K562 (cell line): ENCODE data around the gene DMAC2L. TPM values are rescaled to one million over a fixed set of nuclear protein-coding genes. Genes with fewer than 3 reads are reported as not detected.
A peak's percentile ranks its signal among the peaks of the same experiment; 100 is the strongest.

Experiments used
- AFF4 ChIP-seq: sonication (generic); formaldehyde crosslinking; IDR thresholded peaks from 2 replicates; pipeline ENCODE4 v1.8.0; 2023; ENCODE audit warnings: mild to moderate bottlenecking, missing genetic modification reagents
- ARID1B ChIP-seq: fragments of 450-650 bp; IDR thresholded peaks from 2 replicates; pipeline ENCODE4 v1.6.1; 2016; ENCODE audit warnings: antibody characterized with exemption, mild to moderate bottlenecking, inconsistent platforms
- C11orf30 ChIP-seq: fragments of 450-650 bp; IDR thresholded peaks from 2 replicates; pipeline ENCODE4 v1.6.1; 2016; ENCODE audit warnings: low read depth, mild to moderate bottlenecking
- CBFA2T3 ChIP-seq: fragments of 450-650 bp; IDR thresholded peaks from 2 replicates; pipeline ENCODE4 v1.6.1; 2017
- CHD7 ChIP-seq: fragments of 200-600 bp; sonication (generic); IDR thresholded peaks from one replicate; pipeline ENCODE4 v1.6.1; 2012; ENCODE audit warnings: mild to moderate bottlenecking, low read depth, low read length, inconsistent platforms
- CXXC5 ChIP-seq: fragments of 250-450 bp; sonication (Bioruptor Pico); IDR thresholded peaks from 2 replicates; pipeline ENCODE4 v1.8.0; 2022; ENCODE audit warnings: inconsistent platforms, mild to moderate bottlenecking, moderate library complexity
- FOXA3 ChIP-seq, 2 experiments: fragments of 450-650 bp in 1 of 2; sonication (generic) in 1 of 2; formaldehyde crosslinking; IDR thresholded peaks in 1 of 2; conservative IDR thresholded peaks in 1 of 2; 2 replicates each; pipeline versions ENCODE4 v1.4.0 to v1.8.0; 2020 to 2022; ENCODE audit warnings: mild to moderate bottlenecking in 2 of 2, missing genetic modification reagents in 1 of 2
- GATA2 ChIP-seq: sonication (generic); formaldehyde crosslinking; IDR thresholded peaks from 2 replicates; pipeline ENCODE4 v1.4.0; 2020; ENCODE audit warnings: mild to moderate bottlenecking, missing genetic modification reagents
- MAFF ChIP-seq: IDR thresholded peaks from 2 replicates; pipeline ENCODE4 v1.6.1; 2012; ENCODE audit warnings: low read length, improper control_type of control experiment
- SMAD1 ChIP-seq: fragments of 150-350 bp; IDR thresholded peaks from 2 replicates; pipeline ENCODE4 v1.6.1; 2014; ENCODE audit warnings: low read length, low read depth; ENCODE audit not compliant: partially characterized antibody
- SMARCA4 ChIP-seq: fragments of 450-650 bp; IDR thresholded peaks from 2 replicates; pipeline ENCODE4 v1.6.1; 2016
- XRCC3 ChIP-seq: fragments of 450-650 bp; IDR thresholded peaks from 2 replicates; pipeline ENCODE4 v1.6.1; 2017; ENCODE audit warnings: mild to moderate bottlenecking, moderate library complexity
- ZNF24 ChIP-seq: fragments of 450-650 bp; IDR thresholded peaks from 2 replicates; pipeline ENCODE4 v1.6.1; 2016
- polyA plus RNA-seq, 8 experiments: library from polyadenylated mRNA; depleted of rRNA in 4 of 8; stranded (reverse) in 5 of 8; unstranded in 3 of 8; fragments of >200 nt; fragmentation: Nextera tagmentation in 2 of 8; fragmentation: Illumina TruSeq in 1 of 8; extraction: Ambion mirVana in 2 of 8; extraction: Trizol in 1 of 8; gene quantifications; 2 replicates each; pipeline versions ENCODE4 v1.2.1 to v1.2.3, GENCODE V29; 2011 to 2014; ENCODE audit warnings: inconsistent platforms in 1 of 8, missing spikeins in 1 of 8
- total RNA-seq, 7 experiments: library from RNA; depleted of rRNA in 6 of 7; stranded (reverse); fragments of >200 nt in 6 of 7; fragmentation: Illumina TruSeq in 2 of 7; extraction: Trizol in 2 of 7; gene quantifications; 2 replicates each; pipeline versions ENCODE4 v1.2.1 to v1.2.3, GENCODE V29; 2011 to 2021; ENCODE audit warnings: low replicate concordance in 1 of 7

DMAC2L gene
- total and polyA plus RNA-seq, 9 of the 15 experiments (the other 6 are each of a cell fraction or from before 2014, with no cell fraction given): 4.0 to 37.2 (median 9.3) TPM

DNA sequence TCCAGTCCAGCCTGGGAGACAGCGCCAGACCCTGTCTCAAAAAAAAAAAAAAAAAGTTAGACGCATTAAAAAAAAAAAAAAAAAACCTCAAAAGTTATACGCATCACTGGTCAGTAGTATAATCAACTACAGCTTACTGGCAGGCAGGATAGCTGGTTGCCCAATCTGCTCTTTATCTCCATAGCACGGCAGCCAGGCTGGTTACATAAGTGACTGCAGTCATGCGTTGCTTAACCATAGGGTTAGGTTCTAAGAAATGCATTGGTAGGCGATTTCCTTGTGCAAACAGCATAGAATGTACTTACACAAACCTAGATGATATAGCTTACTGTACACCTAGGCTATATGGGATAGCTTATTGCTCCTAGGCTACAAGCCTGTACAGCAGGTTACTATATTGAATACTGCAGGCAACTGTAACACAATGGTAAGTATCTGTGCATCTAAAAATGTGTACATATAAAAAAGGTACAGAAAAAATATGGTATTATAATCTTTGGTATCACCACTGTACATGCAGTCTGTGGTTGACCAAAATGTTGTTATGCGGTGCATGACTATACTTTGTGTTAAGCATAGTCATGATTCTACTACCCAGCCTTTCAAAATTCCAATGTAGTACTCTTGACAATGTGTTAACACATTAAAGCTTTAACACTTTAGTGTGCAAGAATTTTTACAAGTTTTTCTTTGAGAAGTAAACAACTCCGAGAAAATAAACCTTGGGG, 8.2 kb upstream of the DMAC2L start (continued):
- no peak for TF ChIP-seq AFF4
- TF ChIP-seq SMAD1: peak; percentile 52
- peak; percentile 74 for TF ChIP-seq CBFA2T3
- TF ChIP-seq CHD7: no peak
- peak in 1 of 2 experiments; percentile 63; a peak in 2 of 4 replicates for TF ChIP-seq FOXA3 (CRISPR knock-in tag; conservative IDR thresholded peaks at IDR 0.05 in 1 of 2, IDR thresholded peaks at IDR 0.05 in 1 of 2)
- TF ChIP-seq XRCC3: no peak
- peak; percentile 53 for TF ChIP-seq CXXC5
- TF ChIP-seq MAFF: peak; percentile 21; the same call in 1 of the 2 replicates
- TF ChIP-seq ARID1B: peak; percentile 67
- peak; percentile 19; the same call in 1 of the 2 replicates for TF ChIP-seq C11orf30
- peak; percentile 56; the same call in 1 of the 2 replicates for TF ChIP-seq SMARCA4
- no peak for TF ChIP-seq ZNF24
- TF ChIP-seq GATA2 (CRISPR knock-in tag): peak; percentile 64; the same call in 1 of the 2 replicates
